A549 (cell line): ENCODE data around the gene TMEM38A. TPM values are rescaled to one million over a fixed set of nuclear protein-coding genes. Genes with fewer than 3 reads are reported as not detected.

Experiments
- ATAC-seq, 2 experiments: fragments of 200-7000 bp in 1 of 2; fragments of >200 bp in 1 of 2; cut with Nextera tagmentation in 1 of 2; cut with Tn5 transposase in 1 of 2; 3 replicates each; pipeline versions ENCODE4 v1.8.0 to v1.9.1; 2018 to 2020; ENCODE audit warnings: mild to moderate bottlenecking in 1 of 2, moderate library complexity in 1 of 2
- CTCF ChIA-PET: fragments of 300-600 bp; sonication (Branson Sonifier 250); formaldehyde crosslinking; extraction: SDS; loops from one replicate; lab custom pipeline; 2021; ENCODE audit warnings: antibody characterized with exemption, inconsistent platforms; lab: Yijun Ruan, JAX
- POLR2A ChIA-PET: fragments of 350-600 bp; formaldehyde crosslinking; extraction: SDS; loops from one replicate; lab custom pipeline; 2021; ENCODE audit warnings: antibody characterized with exemption, inconsistent platforms; lab: Yijun Ruan, JAX
- DNase-seq, 2 experiments: peaks; one replicate each; pipeline versions ENCODE4 v3.0.0 to v3.0.0-alpha.2; 2011 to 2016; ENCODE audit warnings: low read depth in 1 of 2, low spot score in 1 of 2
- FAIRE-seq: peaks from 2 replicates; lab custom pipeline; 2011; peaks lifted over from hg19 to GRCh38; lab: Jason Lieb, UNC
- H3K27ac ChIP-seq, 2 experiments: fragments of >200 bp; sonication (Bioruptor Twin); formaldehyde crosslinking; 3 replicates each; pipeline ENCODE4 v1.5.1; 2016 to 2017
- H3K4me1 ChIP-seq: fragments of >200 bp; sonication (Bioruptor Twin); formaldehyde crosslinking; 3 replicates; pipeline ENCODE4 v1.6.1; 2016
- H3K4me2 ChIP-seq: fragments of >200 bp; sonication (Bioruptor Twin); formaldehyde crosslinking; 3 replicates; pipeline ENCODE4 v1.6.1; 2016
- H3K4me3 ChIP-seq: fragments of >200 bp; sonication (Bioruptor Twin); formaldehyde crosslinking; 3 replicates; pipeline ENCODE4 v1.5.1; 2016
- H3K9me3 ChIP-seq: fragments of >200 bp; sonication (Bioruptor Twin); formaldehyde crosslinking; 3 replicates; pipeline ENCODE4 v1.6.1; 2016
- CEBPB ChIP-seq, 2 experiments: fragments of >200 bp in 1 of 2; sonication (Bioruptor Twin) in 1 of 2; formaldehyde crosslinking in 1 of 2; IDR thresholded peaks; 2 replicates each; pipeline ENCODE4 v1.6.1; 2012 to 2016
- CHD4 ChIP-seq: fragments of 200-600 bp; sonication (generic); IDR thresholded peaks from 2 replicates; pipeline ENCODE4 v1.6.1; 2016; ENCODE audit warnings: antibody characterized with exemption, mild to moderate bottlenecking, borderline replicate concordance
- EHF ChIP-seq: fragments of 250-450 bp; sonication (Bioruptor Pico); IDR thresholded peaks from 2 replicates; pipeline ENCODE4 v1.5.0; 2020; ENCODE audit warnings: mild to moderate bottlenecking
- EHMT2 ChIP-seq: fragments of 200-600 bp; sonication (generic); IDR thresholded peaks from 2 replicates; pipeline ENCODE4 v1.6.1; 2016; ENCODE audit warnings: antibody characterized with exemption, low read depth, mild to moderate bottlenecking, moderate library complexity
- EP300 ChIP-seq, 2 experiments: fragments of >200 bp; sonication (Bioruptor Twin); formaldehyde crosslinking; IDR thresholded peaks; 2 replicates in 1 of 2; 3 replicates in 1 of 2; pipeline ENCODE4 v1.6.1; 2016 to 2017
- HEYL ChIP-seq: fragments of 250-450 bp; sonication (Bioruptor Pico); IDR thresholded peaks from 2 replicates; pipeline ENCODE4 v1.8.0; 2021; ENCODE audit warnings: mild to moderate bottlenecking, moderate library complexity
- HOXA7 ChIP-seq: fragments of 250-450 bp; sonication (Bioruptor Pico); IDR thresholded peaks from 2 replicates; pipeline ENCODE4 v1.5.0; 2020; ENCODE audit warnings: mild to moderate bottlenecking, moderate library complexity
- JUNB ChIP-seq: fragments of >200 bp; sonication (Bioruptor Twin); formaldehyde crosslinking; IDR thresholded peaks from 2 replicates; pipeline ENCODE4 v1.6.1; 2016
- KDM5A ChIP-seq: fragments of 200-600 bp; sonication (generic); IDR thresholded peaks from 2 replicates; pipeline ENCODE4 v1.6.1; 2016; ENCODE audit warnings: antibody characterized with exemption, mild to moderate bottlenecking
- MAFK ChIP-seq: fragments of 450-650 bp; IDR thresholded peaks from 2 replicates; pipeline ENCODE4 v1.6.1; 2014; ENCODE audit not compliant: partially characterized antibody
- MAZ ChIP-seq: fragments of 150-350 bp; IDR thresholded peaks from 2 replicates; pipeline ENCODE4 v1.6.1; 2014; ENCODE audit warnings: antibody characterized with exemption, low read depth, low read length, borderline replicate concordance
- NFE2L2 ChIP-seq: fragments of 150-350 bp; conservative IDR thresholded peaks from 2 replicates; pipeline ENCODE4 v1.6.1; 2014; ENCODE audit warnings: low read length
- POLR2A ChIP-seq: IDR thresholded peaks from 2 replicates; pipeline ENCODE4 v1.6.1; 2012; ENCODE audit warnings: mild to moderate bottlenecking, low read length
- RCOR1 ChIP-seq: fragments of 150-350 bp; IDR thresholded peaks from 2 replicates; pipeline ENCODE4 v1.6.1; 2014; ENCODE audit warnings: antibody characterized with exemption, low read length, low read depth
- RNF2 ChIP-seq: fragments of 200-600 bp; sonication (generic); IDR thresholded peaks from 2 replicates; pipeline ENCODE4 v1.6.1; 2016; ENCODE audit warnings: low read depth, mild to moderate bottlenecking, antibody characterized with exemption, moderate library complexity, borderline replicate concordance
- SMC3 ChIP-seq: fragments of >200 bp; sonication (Bioruptor Twin); formaldehyde crosslinking; IDR thresholded peaks from 3 replicates; pipeline ENCODE4 v1.6.1; 2018; ENCODE audit warnings: inconsistent platforms
- SREBF2 ChIP-seq: fragments of 450-650 bp; IDR thresholded peaks from 2 replicates; pipeline ENCODE4 v1.6.1; 2014; ENCODE audit warnings: mild to moderate bottlenecking, moderate library complexity
- ZC3H11A ChIP-seq: fragments of 450-650 bp; IDR thresholded peaks from 2 replicates; pipeline ENCODE4 v1.6.1; 2014; ENCODE audit warnings: antibody characterized with exemption, mild to moderate bottlenecking
- ZFP36 ChIP-seq: fragments of 450-650 bp; IDR thresholded peaks from 2 replicates; pipeline ENCODE4 v1.6.1; 2014; ENCODE audit warnings: borderline replicate concordance; ENCODE audit not compliant: partially characterized antibody
- ZNF302 ChIP-seq: fragments of 250-450 bp; sonication (Bioruptor Pico); IDR thresholded peaks from 2 replicates; pipeline ENCODE4 v1.9.0; 2021; ENCODE audit warnings: inconsistent platforms, mild to moderate bottlenecking, moderate library complexity
- ZSCAN20 ChIP-seq: fragments of 250-450 bp; sonication (Bioruptor Pico); IDR thresholded peaks from 2 replicates; pipeline ENCODE4 v1.8.0; 2022; ENCODE audit warnings: mild to moderate bottlenecking, moderate library complexity
- WGBS: methylation state at CpG from one replicate; pipeline ENCODE4 v1.1.6; 2017; ENCODE audit errors: missing lambda C conversion rate; 5-methylcytosine and 5-hydroxymethylcytosine counted together
- polyA plus RNA-seq, 4 experiments: library from polyadenylated mRNA; depleted of rRNA in 3 of 4; stranded (reverse); fragments of >200 nt; fragmentation: RNase III in 1 of 4; extraction: RNeasy Plus Mini Kit Qiagen cat#74134 plus additional on column Dnase treatment in 1 of 4; gene quantifications; 2 replicates in 3 of 4; 3 replicates in 1 of 4; pipeline ENCODE4 v1.2.3, GENCODE V29; 2011 to 2017
- TF ChIP-seq, protein P1 (sequence below): IDR thresholded peaks from 2 replicates; pipeline ENCODE4 v1.6.1; 2012
- TF ChIP-seq, protein P2 (sequence below): fragments of 200-600 bp; sonication (generic); IDR thresholded peaks from 2 replicates; pipeline ENCODE4 v1.6.1; 2016; ENCODE audit warnings: antibody characterized with exemption, mild to moderate bottlenecking, moderate library complexity
- TF ChIP-seq, protein P3 (sequence below): IDR thresholded peaks from 2 replicates; pipeline ENCODE4 v1.6.1; 2012; ENCODE audit warnings: low read depth, borderline replicate concordance
- TF ChIP-seq, protein P4 (sequence below): fragments of >200 bp; sonication (Bioruptor Twin); formaldehyde crosslinking; IDR thresholded peaks from 2 replicates; pipeline ENCODE4 v1.6.1; 2016
- TF ChIP-seq, protein P5 (sequence below): fragments of 250-450 bp; sonication (Bioruptor Pico); IDR thresholded peaks from 2 replicates; pipeline ENCODE4 v1.5.0; 2021; ENCODE audit warnings: mild to moderate bottlenecking, moderate library complexity, borderline replicate concordance

TMEM38A gene
- polyA plus RNA-seq, 2 of the 4 experiments (the other 2 are of a cell fraction), result 1.2 to 1.5 TPM

DNA sequence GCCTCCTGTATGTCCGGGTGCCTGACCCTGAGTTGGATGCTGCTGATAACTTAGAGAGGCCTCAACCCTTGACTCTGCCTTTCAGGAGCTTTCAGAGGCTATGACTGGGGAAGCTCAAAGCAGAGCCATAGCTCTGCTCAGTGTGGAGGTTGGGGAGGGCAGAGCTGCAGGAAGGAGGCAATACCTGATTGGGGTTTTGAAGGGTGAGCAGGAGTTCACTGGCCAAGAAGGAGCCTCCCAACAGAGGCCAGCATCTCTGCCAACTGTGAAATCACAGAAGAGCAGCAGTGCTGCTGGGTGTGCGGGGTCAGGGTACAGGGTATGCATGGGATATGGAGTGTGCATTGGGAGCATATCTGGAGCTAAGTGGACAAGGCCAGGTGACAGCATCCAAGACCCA, 21.6 kb downstream of the TMEM38A start:
- no peak overlapping the region for H3K4me2 ChIP-seq
- no peak overlapping the region for H3K27ac ChIP-seq
- H3K4me1 ChIP-seq, result peaks cover 17% of the 10 kb centered on the region
- CTCF ChIA-PET, result no interaction called here
- H3K9me3 ChIP-seq, result no peaks in the 10 kb centered on the region; the same call in 2 of the 3 replicates
- no peak for TF ChIP-seq RCOR1
- no peak for TF ChIP-seq HOXA7 (CRISPR knock-in tag)
- TF ChIP-seq KDM5A, result no peak
- TF ChIP-seq MAFK, result no peak
- no peak for TF ChIP-seq RNF2
- no peak for TF ChIP-seq MAZ
- TF ChIP-seq, protein P1, sequence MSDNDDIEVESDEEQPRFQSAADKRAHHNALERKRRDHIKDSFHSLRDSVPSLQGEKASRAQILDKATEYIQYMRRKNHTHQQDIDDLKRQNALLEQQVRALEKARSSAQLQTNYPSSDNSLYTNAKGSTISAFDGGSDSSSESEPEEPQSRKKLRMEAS, result no peak
- ATAC-seq (no peak), FAIRE-seq (no peak), DNase-seq (no peak)
- POLR2A ChIA-PET, result no interaction called here
- 100% methylated on average over 1 of the region's 2 CpGs for WGBS
- no peak overlapping the region for H3K4me3 ChIP-seq

DNA sequence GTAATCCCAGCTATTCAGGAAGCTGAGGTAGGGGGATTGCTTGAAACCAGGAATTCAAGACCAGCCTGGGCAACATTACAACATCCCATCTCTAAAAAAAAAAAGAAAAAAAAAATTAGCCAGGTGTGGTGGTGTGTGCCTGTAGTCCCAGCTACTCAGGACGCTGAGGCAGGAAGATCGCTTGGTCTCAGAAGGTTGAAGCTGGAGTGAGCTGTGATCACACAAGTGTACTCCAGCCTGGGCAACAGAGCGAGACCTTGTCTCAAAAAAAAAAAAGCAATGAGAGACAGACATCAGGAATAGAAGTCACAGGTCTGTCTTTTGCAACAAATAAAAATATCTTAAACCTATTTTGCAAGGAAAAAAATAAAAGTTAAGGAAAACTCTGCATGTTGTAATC, 23.3 kb downstream of the TMEM38A start:
- TF ChIP-seq, protein P2, sequence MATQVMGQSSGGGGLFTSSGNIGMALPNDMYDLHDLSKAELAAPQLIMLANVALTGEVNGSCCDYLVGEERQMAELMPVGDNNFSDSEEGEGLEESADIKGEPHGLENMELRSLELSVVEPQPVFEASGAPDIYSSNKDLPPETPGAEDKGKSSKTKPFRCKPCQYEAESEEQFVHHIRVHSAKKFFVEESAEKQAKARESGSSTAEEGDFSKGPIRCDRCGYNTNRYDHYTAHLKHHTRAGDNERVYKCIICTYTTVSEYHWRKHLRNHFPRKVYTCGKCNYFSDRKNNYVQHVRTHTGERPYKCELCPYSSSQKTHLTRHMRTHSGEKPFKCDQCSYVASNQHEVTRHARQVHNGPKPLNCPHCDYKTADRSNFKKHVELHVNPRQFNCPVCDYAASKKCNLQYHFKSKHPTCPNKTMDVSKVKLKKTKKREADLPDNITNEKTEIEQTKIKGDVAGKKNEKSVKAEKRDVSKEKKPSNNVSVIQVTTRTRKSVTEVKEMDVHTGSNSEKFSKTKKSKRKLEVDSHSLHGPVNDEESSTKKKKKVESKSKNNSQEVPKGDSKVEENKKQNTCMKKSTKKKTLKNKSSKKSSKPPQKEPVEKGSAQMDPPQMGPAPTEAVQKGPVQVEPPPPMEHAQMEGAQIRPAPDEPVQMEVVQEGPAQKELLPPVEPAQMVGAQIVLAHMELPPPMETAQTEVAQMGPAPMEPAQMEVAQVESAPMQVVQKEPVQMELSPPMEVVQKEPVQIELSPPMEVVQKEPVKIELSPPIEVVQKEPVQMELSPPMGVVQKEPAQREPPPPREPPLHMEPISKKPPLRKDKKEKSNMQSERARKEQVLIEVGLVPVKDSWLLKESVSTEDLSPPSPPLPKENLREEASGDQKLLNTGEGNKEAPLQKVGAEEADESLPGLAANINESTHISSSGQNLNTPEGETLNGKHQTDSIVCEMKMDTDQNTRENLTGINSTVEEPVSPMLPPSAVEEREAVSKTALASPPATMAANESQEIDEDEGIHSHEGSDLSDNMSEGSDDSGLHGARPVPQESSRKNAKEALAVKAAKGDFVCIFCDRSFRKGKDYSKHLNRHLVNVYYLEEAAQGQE, result no peak
- TF ChIP-seq SMC3, result no peak
- TF ChIP-seq POLR2A, result no peak
- no peak for TF ChIP-seq ZNF302 (CRISPR knock-in tag)
- no peak for TF ChIP-seq NFE2L2
- no peak for TF ChIP-seq CEBPB (IDR thresholded peaks at IDR 0.05)
- TF ChIP-seq CHD4, result no peak
- no peak for TF ChIP-seq EHMT2
- no peak for TF ChIP-seq ZFP36
- TF ChIP-seq, protein P3, sequence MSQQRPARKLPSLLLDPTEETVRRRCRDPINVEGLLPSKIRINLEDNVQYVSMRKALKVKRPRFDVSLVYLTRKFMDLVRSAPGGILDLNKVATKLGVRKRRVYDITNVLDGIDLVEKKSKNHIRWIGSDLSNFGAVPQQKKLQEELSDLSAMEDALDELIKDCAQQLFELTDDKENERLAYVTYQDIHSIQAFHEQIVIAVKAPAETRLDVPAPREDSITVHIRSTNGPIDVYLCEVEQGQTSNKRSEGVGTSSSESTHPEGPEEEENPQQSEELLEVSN, result no peak
- no peak for TF ChIP-seq EHF (CRISPR knock-in tag)
- no peak for TF ChIP-seq ZC3H11A
- no peak for TF ChIP-seq JUNB
- no peak for TF ChIP-seq SREBF2
- TF ChIP-seq, protein P4, sequence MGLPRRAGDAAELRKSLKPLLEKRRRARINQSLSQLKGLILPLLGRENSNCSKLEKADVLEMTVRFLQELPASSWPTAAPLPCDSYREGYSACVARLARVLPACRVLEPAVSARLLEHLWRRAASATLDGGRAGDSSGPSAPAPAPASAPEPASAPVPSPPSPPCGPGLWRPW, result no peak
- TF ChIP-seq, protein P5, sequence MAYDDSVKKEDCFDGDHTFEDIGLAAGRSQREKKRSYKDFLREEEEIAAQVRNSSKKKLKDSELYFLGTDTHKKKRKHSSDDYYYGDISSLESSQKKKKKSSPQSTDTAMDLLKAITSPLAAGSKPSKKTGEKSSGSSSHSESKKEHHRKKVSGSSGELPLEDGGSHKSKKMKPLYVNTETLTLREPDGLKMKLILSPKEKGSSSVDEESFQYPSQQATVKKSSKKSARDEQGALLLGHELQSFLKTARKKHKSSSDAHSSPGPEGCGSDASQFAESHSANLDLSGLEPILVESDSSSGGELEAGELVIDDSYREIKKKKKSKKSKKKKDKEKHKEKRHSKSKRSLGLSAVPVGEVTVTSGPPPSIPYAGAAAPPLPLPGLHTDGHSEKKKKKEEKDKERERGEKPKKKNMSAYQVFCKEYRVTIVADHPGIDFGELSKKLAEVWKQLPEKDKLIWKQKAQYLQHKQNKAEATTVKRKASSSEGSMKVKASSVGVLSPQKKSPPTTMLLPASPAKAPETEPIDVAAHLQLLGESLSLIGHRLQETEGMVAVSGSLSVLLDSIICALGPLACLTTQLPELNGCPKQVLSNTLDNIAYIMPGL, result no peak
- no peak for TF ChIP-seq RCOR1
- no peak for TF ChIP-seq HEYL (CRISPR knock-in tag)
- TF ChIP-seq ZSCAN20 (CRISPR knock-in tag), result no peak
- no peak for TF ChIP-seq EP300 (IDR thresholded peaks at IDR 0.05)
- FAIRE-seq (no peak), ATAC-seq (no peak), DNase-seq (no peak)
- CTCF ChIA-PET, result no interaction called here
- peaks cover 14% of the 10 kb centered on the region for H3K4me1 ChIP-seq
- WGBS, result 84% methylated on average over 3 of the region's 3 CpGs
- H3K27ac ChIP-seq, result no peak overlapping the region
- H3K4me2 ChIP-seq, result no peak overlapping the region
- H3K4me3 ChIP-seq, result no peak overlapping the region
- H3K9me3 ChIP-seq, result no peaks in the 10 kb centered on the region; the same call in 2 of the 3 replicates
- POLR2A ChIA-PET, result no interaction called here
